HL-60 (cell line): ENCODE measurements around the gene ABHD16A.

ENCODE experiments used
- CTCF ChIP-seq: IDR thresholded peaks from one replicate; pipeline ENCODE4 v1.5.1; 2011; ENCODE audit warnings: low read length, control low read depth, inconsistent platforms; ENCODE audit not compliant: insufficient read depth
- GABPA ChIP-seq: IDR thresholded peaks from 2 replicates; pipeline ENCODE4 v1.6.1; 2012; ENCODE audit warnings: low read depth
- POLR2AphosphoS5 ChIP-seq: IDR thresholded peaks from 2 replicates; pipeline ENCODE4 v1.6.1; 2012; ENCODE audit warnings: low read depth
- REST ChIP-seq: IDR thresholded peaks from 2 replicates; pipeline ENCODE4 v1.6.1; 2012; ENCODE audit warnings: low read depth; ENCODE audit not compliant: insufficient replicate concordance
- SPI1 ChIP-seq: IDR thresholded peaks from 2 replicates; pipeline ENCODE4 v1.6.1; 2012; ENCODE audit warnings: low read depth, mild to moderate bottlenecking, borderline replicate concordance

- TF ChIP-seq CTCF = no peak
- no peak for TF ChIP-seq POLR2AphosphoS5
- TF ChIP-seq REST = no peak
- TF ChIP-seq GABPA = no peak
- no peak for TF ChIP-seq SPI1
These were observed 47.5 kb downstream of the ABHD16A start, which contains the start of gene APOM for GRCh38 chr6:31655349-31656237.
